Iris pigment epithelial cell (primary cell): Measurements from ENCODE around the gene DLAT.

Experiments used
- DNase-seq: peaks from one replicate; pipeline ENCODE4 v3.0.0-alpha.2; 2011; ENCODE audit warnings: low read depth

DLAT gene

DNA sequence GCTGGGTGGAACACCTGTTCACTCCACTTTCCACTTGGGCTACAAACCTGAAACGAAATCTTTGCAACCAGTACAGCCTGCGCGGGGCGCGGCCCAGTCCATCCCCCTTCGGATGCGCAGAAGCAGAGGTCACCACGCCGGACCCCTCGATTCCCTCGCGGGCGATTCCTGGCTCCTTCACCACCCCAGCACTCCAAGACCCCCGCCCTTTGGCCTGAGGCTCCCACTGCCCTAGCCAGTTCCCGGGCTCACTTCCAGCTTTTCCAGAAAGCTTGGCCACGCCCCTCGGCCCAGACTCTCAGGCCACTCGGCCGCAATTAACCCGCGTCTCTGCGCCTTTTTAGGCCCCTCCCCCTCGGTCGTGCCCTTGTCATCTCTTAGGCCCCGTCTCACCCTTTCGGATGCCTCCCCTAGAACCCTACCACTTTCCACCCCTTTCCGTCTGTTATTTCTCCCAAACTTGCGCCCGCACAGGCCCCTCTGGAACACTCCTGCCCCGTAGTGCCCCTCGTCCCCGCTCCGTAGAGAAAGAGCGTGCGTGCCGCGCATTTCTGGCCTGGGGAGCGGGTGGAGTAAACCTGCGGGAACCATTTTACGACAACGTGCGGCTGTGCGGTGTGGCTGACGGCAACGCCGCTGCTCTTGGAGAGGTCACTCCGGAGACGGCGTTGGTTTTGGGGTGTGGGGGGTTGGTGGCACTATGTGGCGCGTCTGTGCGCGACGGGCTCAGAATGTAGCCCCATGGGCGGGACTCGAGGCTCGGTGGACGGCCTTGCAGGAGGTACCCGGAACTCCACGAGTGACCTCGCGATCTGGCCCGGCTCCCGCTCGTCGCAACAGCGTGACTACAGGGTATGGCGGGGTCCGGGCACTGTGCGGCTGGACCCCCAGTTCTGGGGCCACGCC lies at the start of gene DLAT:
Gene DLAT (plus strand): TSS at position 636 of the 906 bp plus-strand sequence. CDS start 65 bp downstream, at position 701.
- peak; percentile 79 for DNase-seq

- no peak for DNase-seq
Measured at GRCh38 chr11:111976119-111976766, 49.0 kb upstream of the DLAT start.

- no peak for DNase-seq
Measured at GRCh38 chr11:111976767-111977145, 48.5 kb upstream of the DLAT start.

DNA sequence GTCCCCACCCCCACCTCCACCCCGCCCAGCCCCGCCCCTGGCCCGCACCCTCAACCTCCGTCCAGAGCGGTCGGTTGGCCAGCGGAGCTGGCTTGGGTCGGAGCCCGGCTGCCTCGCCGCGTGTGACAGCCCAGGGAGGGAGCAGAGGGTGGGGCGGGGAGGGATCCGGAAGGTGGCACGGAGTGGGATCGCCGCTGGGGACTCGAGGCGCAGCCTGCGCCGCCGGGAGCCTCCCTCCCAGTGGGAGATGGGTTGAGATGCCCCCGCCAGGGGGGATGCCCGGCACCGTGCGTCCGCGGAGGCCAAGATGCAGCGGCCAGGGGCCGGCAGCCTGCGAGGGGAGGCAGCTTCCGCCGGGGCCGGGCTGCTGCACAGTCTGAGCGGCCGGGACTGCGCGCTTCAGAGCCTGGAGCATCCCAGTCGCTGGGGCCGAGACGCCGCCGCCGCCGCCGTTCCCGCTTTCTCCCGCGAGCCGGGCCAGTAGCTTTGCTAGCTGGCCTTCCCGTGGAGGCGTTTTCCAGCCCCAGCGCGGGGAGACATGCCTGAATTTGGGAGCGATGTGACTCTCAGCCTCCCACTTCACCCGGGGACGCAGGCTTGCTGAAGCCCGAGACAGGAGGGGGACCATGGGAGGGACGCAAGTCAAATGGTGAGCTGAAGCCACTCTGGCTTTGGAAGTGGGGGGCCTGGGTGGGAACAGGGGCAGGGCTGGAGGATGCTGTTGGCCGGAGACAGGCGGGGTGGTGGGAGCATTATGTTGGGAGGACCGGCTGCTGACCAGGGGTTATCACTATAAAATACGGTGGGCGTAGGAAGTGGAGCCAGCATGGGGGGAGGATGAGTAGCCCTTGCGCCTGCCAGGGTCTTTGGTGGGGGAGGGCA lies 47.8 kb upstream of the DLAT start:
- DNase-seq: peak; percentile 50

DNA sequence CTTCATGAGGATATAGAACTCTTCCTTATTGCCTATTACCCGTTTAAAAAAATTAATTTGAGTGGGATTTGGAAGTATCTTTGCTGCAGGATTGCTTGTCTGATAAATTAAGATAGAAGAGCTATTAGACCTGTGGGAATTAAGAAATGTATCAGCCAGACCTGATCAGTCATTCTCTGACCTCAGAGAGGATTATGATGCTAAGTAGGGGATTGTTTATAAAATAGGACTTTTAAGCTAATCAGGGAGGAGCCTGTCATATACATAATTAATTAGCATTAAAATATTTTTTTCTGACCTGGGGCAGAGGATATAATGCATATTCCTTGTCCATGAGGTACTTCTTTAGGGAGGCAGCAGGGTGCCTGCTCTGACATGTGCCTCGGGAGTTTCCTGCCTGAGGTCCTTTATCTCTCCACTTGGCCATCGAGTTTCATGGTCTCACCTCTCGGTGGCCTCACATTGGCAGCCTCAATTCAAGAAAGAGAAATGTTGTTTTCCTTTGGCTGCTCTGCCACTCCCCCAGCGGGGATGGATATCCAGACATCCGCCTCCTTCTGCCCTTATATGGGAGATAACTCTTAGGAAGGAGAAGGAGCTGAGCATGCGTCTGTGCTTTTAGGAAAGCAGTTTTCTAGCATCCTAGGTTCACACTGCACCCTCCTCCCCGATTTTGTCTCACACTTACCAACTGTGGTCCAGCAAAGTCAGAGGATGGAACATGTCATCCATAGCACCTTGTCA lies 47.0 kb upstream of the DLAT start:
- DNase-seq: peak; percentile 83

GRCh38 chr11:111980062-111980461 lies 45.1 kb upstream of the DLAT start:
- no peak for DNase-seq

DNA sequence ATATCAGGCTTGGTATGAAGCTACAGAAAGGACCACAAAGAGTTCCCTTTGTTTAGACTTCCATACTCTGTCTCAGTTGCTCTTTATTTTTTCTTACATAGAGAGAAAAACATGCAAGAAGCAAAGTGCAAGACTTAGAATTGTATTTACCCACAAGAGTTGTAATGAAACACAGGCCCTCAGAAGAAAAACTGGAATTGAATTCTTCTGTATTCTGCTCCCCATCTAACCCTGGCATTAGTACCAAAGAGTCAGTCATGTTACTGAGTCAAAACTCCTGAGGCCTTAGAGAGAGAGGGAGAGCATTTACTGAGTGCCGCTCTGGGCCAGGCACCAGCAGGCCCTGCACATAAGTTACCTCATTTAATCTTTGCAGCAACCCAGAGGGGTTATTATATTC lies 43.9 kb upstream of the DLAT start:
- no peak for DNase-seq

DNA sequence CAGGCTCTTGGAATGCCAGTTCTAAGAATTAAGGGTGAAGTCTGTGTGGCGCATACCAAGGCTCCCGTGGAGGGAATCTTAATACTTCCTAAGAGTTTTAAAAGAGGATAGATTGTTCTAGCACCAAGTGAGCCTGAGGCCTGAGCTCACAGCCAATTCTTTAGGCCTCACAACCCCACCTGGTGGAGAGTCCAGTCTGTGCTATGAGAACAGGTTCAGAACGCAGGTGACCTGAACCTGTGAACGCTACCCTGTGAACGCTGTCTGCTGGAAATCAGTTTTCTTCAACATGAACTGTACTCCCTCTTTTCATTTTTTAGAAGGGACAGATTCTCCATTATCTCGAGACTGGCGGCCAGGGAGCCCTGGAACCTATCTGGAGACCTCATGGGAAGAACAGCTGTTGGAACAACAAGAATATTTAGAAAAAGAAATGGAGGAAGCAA lies 43.2 kb upstream of the DLAT start:
- peak; percentile 52 for DNase-seq

- DNase-seq: no peak
Measured at GRCh38 chr11:111982541-111983186, 42.5 kb upstream of the DLAT start.

- no peak for DNase-seq
Measured at GRCh38 chr11:111983187-111983986, 41.8 kb upstream of the DLAT start.

- DNase-seq: no peak
Measured at GRCh38 chr11:111986589-111986988, 38.6 kb upstream of the DLAT start.

DNA sequence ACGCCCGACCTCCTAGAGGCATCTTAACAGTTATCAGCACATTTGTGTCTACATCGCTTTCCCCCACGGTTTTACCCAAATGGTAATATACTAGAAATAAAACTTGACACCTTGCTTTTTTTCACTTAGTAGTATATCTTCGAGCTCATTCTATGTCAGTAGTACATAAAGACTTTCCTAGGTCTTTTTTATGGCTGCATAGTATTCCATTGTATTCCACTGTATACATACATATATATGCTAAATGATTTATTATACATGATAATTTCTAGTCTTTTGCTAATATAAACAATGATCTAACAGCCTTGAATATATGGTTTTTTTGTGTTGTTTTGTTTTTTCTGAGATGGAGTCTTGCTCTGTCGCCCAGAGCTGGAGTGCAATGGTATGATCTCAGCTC lies 34.8 kb upstream of the DLAT start:
- DNase-seq: no peak

GRCh38 chr11:111992206-111992855 lies 32.9 kb upstream of the DLAT start:
- no peak for DNase-seq

- DNase-seq: no peak
Measured at GRCh38 chr11:111996129-111996528, 29.1 kb upstream of the DLAT start.

DNA sequence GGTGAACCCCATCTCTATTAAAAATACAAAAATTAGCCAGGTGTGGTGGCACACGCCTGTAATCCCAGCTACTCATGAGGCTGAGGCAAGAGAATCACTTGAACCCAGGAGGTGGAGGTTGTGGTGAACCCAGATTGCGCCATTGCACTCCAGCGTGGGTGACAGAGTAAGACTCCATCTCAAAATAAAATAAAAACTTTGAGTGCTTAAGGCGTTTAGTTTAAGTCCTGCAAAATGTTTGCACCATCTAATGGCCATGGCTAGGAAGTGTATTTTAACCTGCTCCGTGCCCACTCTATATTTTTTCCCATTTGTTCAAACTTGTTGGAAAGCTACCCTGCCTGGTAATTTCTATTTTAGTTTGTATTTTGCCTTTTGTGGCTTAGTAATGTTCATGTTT lies 28.5 kb upstream of the DLAT start:
- peak; percentile 70 for DNase-seq

DNA sequence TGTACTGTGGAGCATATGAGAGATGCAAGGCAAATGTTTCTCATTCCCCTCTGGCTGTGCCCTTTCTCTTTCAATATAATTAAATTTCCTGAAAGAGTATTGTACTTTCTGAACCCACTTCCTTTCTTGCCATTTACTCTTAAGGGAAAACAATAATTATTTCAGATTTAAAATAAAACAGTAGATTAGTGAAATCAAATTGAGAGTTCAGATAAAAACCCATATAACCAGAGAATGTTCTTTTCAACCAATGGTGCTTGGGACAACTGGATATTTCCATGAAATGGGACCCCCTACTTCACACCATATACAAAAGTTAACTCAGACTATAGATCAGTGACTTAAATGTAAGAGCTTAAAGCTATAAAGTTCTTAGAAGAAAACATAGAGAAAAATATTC lies 26.1 kb upstream of the DLAT start:
- no peak for DNase-seq

DNA sequence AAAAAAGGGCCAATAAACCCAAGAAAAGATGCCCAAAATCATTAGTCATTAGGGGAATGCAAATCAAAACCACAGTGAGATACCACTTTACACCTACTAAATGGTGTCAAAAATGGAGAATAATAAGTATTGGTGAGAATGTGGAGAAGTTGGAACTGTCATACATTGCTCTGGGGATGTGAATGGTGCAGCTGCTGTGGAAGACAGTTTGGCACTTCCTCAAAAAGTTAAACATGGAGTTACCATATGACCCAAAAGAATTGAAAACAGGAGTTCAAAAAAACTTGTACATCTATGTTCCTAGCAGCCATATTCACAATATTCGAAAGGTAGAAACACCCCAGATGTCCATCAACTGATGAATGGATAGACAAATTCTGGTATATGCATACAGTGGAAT lies 24.5 kb upstream of the DLAT start:
- no peak for DNase-seq

- no peak for DNase-seq
Measured at GRCh38 chr11:112002491-112003216, 22.6 kb upstream of the DLAT start.

DNA sequence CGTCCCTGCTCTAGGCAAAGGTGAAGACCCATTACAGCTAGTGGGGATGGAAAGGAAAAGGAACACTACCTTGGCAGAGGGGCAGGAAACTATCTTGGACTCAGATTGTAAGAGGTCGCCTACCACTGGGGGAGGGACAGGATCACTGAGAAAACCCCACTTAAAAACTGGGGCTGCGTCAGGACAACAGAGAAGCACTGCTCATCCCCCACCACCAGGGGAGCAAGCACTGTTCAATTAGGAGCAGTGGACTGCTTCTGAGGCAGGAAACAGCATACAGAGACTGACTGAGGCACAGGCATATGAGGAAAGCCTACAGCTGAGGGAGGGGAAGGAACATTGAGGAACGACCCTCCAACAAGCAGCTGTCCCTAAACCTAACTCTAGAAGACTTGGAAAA lies 20.8 kb upstream of the DLAT start:
- DNase-seq: no peak
